ENCODE measurements around the gene ANKRD63. TPM values are rescaled to one million over a fixed set of nuclear protein-coding genes. Genes with fewer than 3 reads are reported as not detected.

The ANKRD63 gene
- total RNA-seq, 1 experiment from 2014 or later: 0.72 TPM

GRCh38 chr15:40320409-40320808 is 37.5 kb upstream of the ANKRD63 start:
- peaks cover 12% of the 10 kb centered on the region for H3K4me1 ChIP-seq (ENCODE audit: control insufficient read depth, insufficient read depth, low read length)
- H3K27me3 ChIP-seq (ENCODE audit: control insufficient read depth, insufficient read depth, low read length): no peaks in the 10 kb centered on the region
- CTCF ChIA-PET: interaction anchor here (0.7 to 3.2 kb wide), 2 partner anchors 19 to 162 kb away, joined by 3 to 30 read pairs; partner anchors contain the start of gene CCDC9B
- in situ Hi-C loops (cut with HindIII; ENCODE audit: low pct_unique_long_range_greater_than_20kb, low sequenced_read_pairs): no loop called here
- H3K4me3 ChIP-seq (ENCODE audit: low read depth in 2 of 2, low read length in 2 of 2): no peak overlapping the region
- POLR2A ChIA-PET: no interaction called here
- no peak overlapping the region for H3K27ac ChIP-seq (ENCODE audit: low read length)
- no peaks in the 10 kb centered on the region for H3K36me3 ChIP-seq (ENCODE audit: control insufficient read depth, insufficient read depth, low read length)
- no peaks in the 10 kb centered on the region for H3K9me3 ChIP-seq (ENCODE audit: control insufficient read depth, insufficient read depth, low read depth, low read length)
- DNase-seq (ENCODE audit: low read depth, low spot score) (no peak), ATAC-seq (no peak)
- TF ChIP-seq, protein P1, sequence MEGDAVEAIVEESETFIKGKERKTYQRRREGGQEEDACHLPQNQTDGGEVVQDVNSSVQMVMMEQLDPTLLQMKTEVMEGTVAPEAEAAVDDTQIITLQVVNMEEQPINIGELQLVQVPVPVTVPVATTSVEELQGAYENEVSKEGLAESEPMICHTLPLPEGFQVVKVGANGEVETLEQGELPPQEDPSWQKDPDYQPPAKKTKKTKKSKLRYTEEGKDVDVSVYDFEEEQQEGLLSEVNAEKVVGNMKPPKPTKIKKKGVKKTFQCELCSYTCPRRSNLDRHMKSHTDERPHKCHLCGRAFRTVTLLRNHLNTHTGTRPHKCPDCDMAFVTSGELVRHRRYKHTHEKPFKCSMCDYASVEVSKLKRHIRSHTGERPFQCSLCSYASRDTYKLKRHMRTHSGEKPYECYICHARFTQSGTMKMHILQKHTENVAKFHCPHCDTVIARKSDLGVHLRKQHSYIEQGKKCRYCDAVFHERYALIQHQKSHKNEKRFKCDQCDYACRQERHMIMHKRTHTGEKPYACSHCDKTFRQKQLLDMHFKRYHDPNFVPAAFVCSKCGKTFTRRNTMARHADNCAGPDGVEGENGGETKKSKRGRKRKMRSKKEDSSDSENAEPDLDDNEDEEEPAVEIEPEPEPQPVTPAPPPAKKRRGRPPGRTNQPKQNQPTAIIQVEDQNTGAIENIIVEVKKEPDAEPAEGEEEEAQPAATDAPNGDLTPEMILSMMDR (IDR thresholded peaks at IDR 0.05): no peak
- BruUV-seq (replicated peaks): no TSS peak
- intact Hi-C loops (cut with micrococcal nuclease; ENCODE audit: unreplicated experiment): loop anchor here (5.0 kb wide), 1 partner anchor 102 kb away; no protein-coding TSS in a partner anchor

DNA sequence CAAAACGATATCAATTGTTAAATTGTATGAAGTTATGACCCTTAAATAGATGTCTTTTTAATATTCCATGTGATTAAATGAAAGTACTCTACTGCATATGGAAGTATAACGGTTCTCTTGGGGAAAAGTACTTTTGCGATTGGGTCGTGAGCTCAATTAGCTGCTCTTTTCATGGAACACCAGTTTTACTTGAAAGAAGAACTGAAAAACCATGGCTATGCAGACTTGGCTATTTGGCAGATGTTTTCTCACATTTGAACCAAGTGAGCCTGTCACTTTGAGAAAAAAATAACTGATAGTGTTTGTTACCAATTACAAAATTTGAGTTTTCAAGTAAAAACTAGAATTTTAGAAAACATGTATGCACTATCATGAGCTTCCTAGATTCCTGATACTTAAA is 34.7 kb upstream of the ANKRD63 start:
- CTCF ChIA-PET: no interaction called here
- ATAC-seq: no peak
- intact Hi-C loops (cut with micrococcal nuclease; ENCODE audit: unreplicated experiment): no loop called here

More for the DNA sequence above, 34.7 kb upstream of the ANKRD63 start:
- in situ Hi-C loops (cut with HindIII; ENCODE audit: low pct_unique_long_range_greater_than_20kb, low sequenced_read_pairs): no loop called here
- POLR2A ChIA-PET: interaction anchor here (0.6 kb wide), 1 partner anchor 84 kb away, joined by 3 read pairs; no protein-coding TSS in a partner anchor
- Histone ChIP-seq H3K27ac (ENCODE audit: low read length) (no peak overlapping the region), H3K4me3 (ENCODE audit: low read depth in 2 of 2, low read length in 2 of 2) (no peak overlapping the region), H3K36me3 (ENCODE audit: control insufficient read depth, insufficient read depth, low read length) (no peaks in the 10 kb centered on the region), H3K27me3 (ENCODE audit: control insufficient read depth, insufficient read depth, low read length) (no peaks in the 10 kb centered on the region), H3K4me1 (ENCODE audit: control insufficient read depth, insufficient read depth, low read length) (no peaks in the 10 kb centered on the region; the same call in 1 of the 2 replicates), H3K9me3 (ENCODE audit: control insufficient read depth, insufficient read depth, low read depth, low read length) (no peaks in the 10 kb centered on the region)
- no TSS peak for BruUV-seq (replicated peaks)
- DNase-seq (ENCODE audit: low read depth, low spot score): no peak
- TF ChIP-seq TCF7L2 (IDR thresholded peaks at IDR 0.05; ENCODE audit: low read depth, low read length) (no peak), SIN3A (IDR thresholded peaks at IDR 0.05; ENCODE audit: borderline replicate concordance, insufficient read depth, low read depth, low read length) (no peak), REST (IDR thresholded peaks at IDR 0.05; ENCODE audit: insufficient read depth in 1 of 2, low read depth in 2 of 2, low read length in 1 of 2) (no peak), POLR2AphosphoS5 (IDR thresholded peaks at IDR 0.05; ENCODE audit: low read depth, low read length) (no peak)
- TF ChIP-seq, protein P1 (IDR thresholded peaks at IDR 0.05): no peak
